ENCODE results near the gene PKNOX2.

PKNOX2 gene

GRCh38 chr11:125445731-125446130 lies 281.2 kb downstream of the PKNOX2 start:
- Histone ChIP-seq H2AFZ (ENCODE audit: low read depth, low read length) (no peak overlapping the region), H3K79me2 (ENCODE audit: insufficient read depth, low read length) (no peaks in the 10 kb centered on the region), H3K9me3 (ENCODE audit: insufficient read depth, low read length, severe bottlenecking) (no peaks in the 10 kb centered on the region), H3K9ac (ENCODE audit: low read depth, low read length) (no peak overlapping the region), H3K27ac (ENCODE audit: low read length) (no peak overlapping the region), H4K20me1 (ENCODE audit: insufficient read depth, low read length) (0 out of 2 replicates have a peak, but pooled peaks cover 2% of the 10 kb centered on the region), H3K36me3 (ENCODE audit: insufficient read depth, low read length) (no peaks in the 10 kb centered on the region), H3K27me3 (ENCODE audit: insufficient read depth, low read length, poor library complexity) (no peaks in the 10 kb centered on the region), H3K4me2 (ENCODE audit: insufficient read depth, low read length) (no peak overlapping the region), H3K4me3 (ENCODE audit: low read depth in 1 of 2, low read length in 2 of 2) (no peak overlapping the region), H3K4me1 (ENCODE audit: insufficient read depth, low read length) (no peaks in the 10 kb centered on the region)
- no peak for ATAC-seq (ENCODE audit: insufficient read depth, low read depth)
- TF ChIP-seq EZH2 (IDR thresholded peaks at IDR 0.05; ENCODE audit: borderline replicate concordance, low read depth, low read length, severe bottlenecking) = no peak
- TF ChIP-seq, protein P1, sequence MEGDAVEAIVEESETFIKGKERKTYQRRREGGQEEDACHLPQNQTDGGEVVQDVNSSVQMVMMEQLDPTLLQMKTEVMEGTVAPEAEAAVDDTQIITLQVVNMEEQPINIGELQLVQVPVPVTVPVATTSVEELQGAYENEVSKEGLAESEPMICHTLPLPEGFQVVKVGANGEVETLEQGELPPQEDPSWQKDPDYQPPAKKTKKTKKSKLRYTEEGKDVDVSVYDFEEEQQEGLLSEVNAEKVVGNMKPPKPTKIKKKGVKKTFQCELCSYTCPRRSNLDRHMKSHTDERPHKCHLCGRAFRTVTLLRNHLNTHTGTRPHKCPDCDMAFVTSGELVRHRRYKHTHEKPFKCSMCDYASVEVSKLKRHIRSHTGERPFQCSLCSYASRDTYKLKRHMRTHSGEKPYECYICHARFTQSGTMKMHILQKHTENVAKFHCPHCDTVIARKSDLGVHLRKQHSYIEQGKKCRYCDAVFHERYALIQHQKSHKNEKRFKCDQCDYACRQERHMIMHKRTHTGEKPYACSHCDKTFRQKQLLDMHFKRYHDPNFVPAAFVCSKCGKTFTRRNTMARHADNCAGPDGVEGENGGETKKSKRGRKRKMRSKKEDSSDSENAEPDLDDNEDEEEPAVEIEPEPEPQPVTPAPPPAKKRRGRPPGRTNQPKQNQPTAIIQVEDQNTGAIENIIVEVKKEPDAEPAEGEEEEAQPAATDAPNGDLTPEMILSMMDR (IDR thresholded peaks at IDR 0.05; ENCODE audit: borderline replicate concordance, extremely low read depth, low read length, poor library complexity, severe bottlenecking) = no peak
- no peak for DNase-seq

DNA sequence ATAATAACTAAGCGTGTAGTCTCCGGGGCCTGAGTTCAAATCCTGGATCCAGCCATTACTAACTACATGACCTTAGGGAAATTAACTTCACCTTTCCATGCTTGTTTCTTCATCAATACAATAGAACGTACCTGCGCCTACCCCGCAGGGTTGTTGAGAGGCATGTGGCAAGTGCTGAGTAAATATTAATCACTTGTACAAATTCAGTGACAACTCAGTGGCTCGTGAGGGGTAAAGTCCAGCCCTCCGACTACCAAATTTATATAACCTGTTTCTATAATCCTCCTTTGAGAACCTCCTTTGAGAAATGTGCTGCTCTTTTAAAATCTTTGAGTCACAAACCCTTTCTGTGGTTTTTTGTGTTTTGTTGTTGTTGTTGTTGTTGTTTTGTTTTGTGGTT lies 281.7 kb downstream of the PKNOX2 start:
- no peak for TF ChIP-seq EZH2 (IDR thresholded peaks at IDR 0.05; ENCODE audit: borderline replicate concordance, low read depth, low read length, severe bottlenecking)
- TF ChIP-seq, protein P1 (IDR thresholded peaks at IDR 0.05; ENCODE audit: borderline replicate concordance, extremely low read depth, low read length, poor library complexity, severe bottlenecking) = no peak
- Histone ChIP-seq H3K9me3 (ENCODE audit: insufficient read depth, low read length, severe bottlenecking) (no peaks in the 10 kb centered on the region), H3K4me1 (ENCODE audit: insufficient read depth, low read length) (no peaks in the 10 kb centered on the region), H3K27ac (ENCODE audit: low read length) (no peak overlapping the region), H3K9ac (ENCODE audit: low read depth, low read length) (no peak overlapping the region), H4K20me1 (ENCODE audit: insufficient read depth, low read length) (no peaks in the 10 kb centered on the region), H2AFZ (ENCODE audit: low read depth, low read length) (no peak overlapping the region), H3K4me3 (ENCODE audit: low read depth in 1 of 2, low read length in 2 of 2) (no peak overlapping the region), H3K4me2 (ENCODE audit: insufficient read depth, low read length) (no peak overlapping the region), H3K79me2 (ENCODE audit: insufficient read depth, low read length) (no peaks in the 10 kb centered on the region), H3K27me3 (ENCODE audit: insufficient read depth, low read length, poor library complexity) (no peaks in the 10 kb centered on the region), H3K36me3 (ENCODE audit: insufficient read depth, low read length) (no peaks in the 10 kb centered on the region)
- no peak for ATAC-seq (ENCODE audit: insufficient read depth, low read depth)
- DNase-seq = no peak

GRCh38 chr11:125447721-125448120 lies 283.2 kb downstream of the PKNOX2 start:
- Histone ChIP-seq H4K20me1 (ENCODE audit: insufficient read depth, low read length) (no peaks in the 10 kb centered on the region), H3K27ac (ENCODE audit: low read length) (no peak overlapping the region), H2AFZ (ENCODE audit: low read depth, low read length) (no peak overlapping the region), H3K4me1 (ENCODE audit: insufficient read depth, low read length) (no peaks in the 10 kb centered on the region), H3K9me3 (ENCODE audit: insufficient read depth, low read length, severe bottlenecking) (no peaks in the 10 kb centered on the region), H3K9ac (ENCODE audit: low read depth, low read length) (no peak overlapping the region), H3K79me2 (ENCODE audit: insufficient read depth, low read length) (no peaks in the 10 kb centered on the region), H3K4me3 (ENCODE audit: low read depth in 1 of 2, low read length in 2 of 2) (no peak overlapping the region), H3K27me3 (ENCODE audit: insufficient read depth, low read length, poor library complexity) (no peaks in the 10 kb centered on the region), H3K4me2 (ENCODE audit: insufficient read depth, low read length) (no peak overlapping the region), H3K36me3 (ENCODE audit: insufficient read depth, low read length) (no peaks in the 10 kb centered on the region)
- ATAC-seq (ENCODE audit: insufficient read depth, low read depth) = no peak
- no peak for DNase-seq
- TF ChIP-seq, protein P1 (IDR thresholded peaks at IDR 0.05; ENCODE audit: borderline replicate concordance, extremely low read depth, low read length, poor library complexity, severe bottlenecking) = no peak
- TF ChIP-seq EZH2 (IDR thresholded peaks at IDR 0.05; ENCODE audit: borderline replicate concordance, low read depth, low read length, severe bottlenecking) = no peak

GRCh38 chr11:125448136-125448535 lies 283.6 kb downstream of the PKNOX2 start:
- H3K27me3 ChIP-seq (ENCODE audit: insufficient read depth, low read length, poor library complexity) = no peaks in the 10 kb centered on the region
- H4K20me1 ChIP-seq (ENCODE audit: insufficient read depth, low read length) = no peaks in the 10 kb centered on the region
- no peaks in the 10 kb centered on the region for H3K79me2 ChIP-seq (ENCODE audit: insufficient read depth, low read length)
- no peak overlapping the region for H3K4me3 ChIP-seq (ENCODE audit: low read depth in 1 of 2, low read length in 2 of 2)
- TF ChIP-seq, protein P1 (IDR thresholded peaks at IDR 0.05; ENCODE audit: borderline replicate concordance, extremely low read depth, low read length, poor library complexity, severe bottlenecking) = no peak
- no peak for TF ChIP-seq EZH2 (IDR thresholded peaks at IDR 0.05; ENCODE audit: borderline replicate concordance, low read depth, low read length, severe bottlenecking)
- no peak overlapping the region for H3K27ac ChIP-seq (ENCODE audit: low read length)
- no peak overlapping the region for H3K9ac ChIP-seq (ENCODE audit: low read depth, low read length)
- H3K36me3 ChIP-seq (ENCODE audit: insufficient read depth, low read length) = no peaks in the 10 kb centered on the region
- H3K9me3 ChIP-seq (ENCODE audit: insufficient read depth, low read length, severe bottlenecking) = no peaks in the 10 kb centered on the region
- no peak for ATAC-seq (ENCODE audit: insufficient read depth, low read depth)
- no peak for DNase-seq
- no peak overlapping the region for H3K4me2 ChIP-seq (ENCODE audit: insufficient read depth, low read length)
- H2AFZ ChIP-seq (ENCODE audit: low read depth, low read length) = no peak overlapping the region
- H3K4me1 ChIP-seq (ENCODE audit: insufficient read depth, low read length) = no peaks in the 10 kb centered on the region
